ENCODE data around the gene ARHGAP44.

ARHGAP44 gene

DNA sequence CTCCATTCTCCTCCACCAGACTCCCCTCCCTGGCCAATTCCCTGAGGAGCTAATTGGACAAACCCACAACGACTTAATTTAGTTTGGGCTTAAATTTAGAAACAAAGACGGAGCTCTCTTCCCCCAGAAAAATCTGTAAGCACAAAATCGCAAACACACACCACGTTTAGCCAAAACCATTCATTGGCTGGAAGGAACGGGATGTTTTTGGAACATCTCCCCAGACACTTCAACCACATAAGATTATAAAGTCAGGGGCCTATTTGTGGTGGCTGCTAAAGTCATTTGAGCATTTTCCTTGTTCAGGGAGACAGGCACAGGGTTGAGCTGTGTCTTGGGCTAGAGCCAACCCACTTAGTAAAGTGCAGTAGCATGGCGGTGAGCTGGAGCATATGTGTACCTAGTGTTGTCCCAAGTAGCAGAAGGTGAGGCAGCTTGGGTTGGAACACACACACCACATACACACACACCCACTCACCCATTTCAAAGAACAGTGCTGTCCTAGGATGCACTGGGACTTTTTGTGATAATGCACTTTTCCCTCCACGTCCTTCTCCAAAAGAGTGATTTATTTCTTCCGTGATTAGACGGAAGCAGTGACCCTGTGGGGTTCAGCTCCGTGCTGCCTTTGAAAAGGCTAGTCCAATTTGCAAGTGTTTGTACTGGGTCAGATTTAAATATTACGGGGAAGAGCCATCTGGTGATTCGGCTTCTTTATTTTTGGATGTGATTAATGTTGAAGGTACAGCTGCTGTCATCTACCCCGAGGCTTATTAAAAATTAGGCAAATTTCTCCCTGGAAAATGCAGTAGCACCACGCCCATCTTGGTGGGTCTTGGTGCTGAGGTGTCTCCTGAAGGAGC lies 196.4 kb downstream of the ARHGAP44 start:
- no peak overlapping the region for H3K4me3 ChIP-seq (replicated peaks; ENCODE audit: insufficient read depth, low read length)
- DNase-seq (ENCODE audit: low read depth in 1 of 2, low spot score in 1 of 2): no peak
- no peaks in the 10 kb centered on the region for H3K27me3 ChIP-seq (ENCODE audit: insufficient read depth, poor library complexity, severe bottlenecking)
- TF ChIP-seq, protein P1, sequence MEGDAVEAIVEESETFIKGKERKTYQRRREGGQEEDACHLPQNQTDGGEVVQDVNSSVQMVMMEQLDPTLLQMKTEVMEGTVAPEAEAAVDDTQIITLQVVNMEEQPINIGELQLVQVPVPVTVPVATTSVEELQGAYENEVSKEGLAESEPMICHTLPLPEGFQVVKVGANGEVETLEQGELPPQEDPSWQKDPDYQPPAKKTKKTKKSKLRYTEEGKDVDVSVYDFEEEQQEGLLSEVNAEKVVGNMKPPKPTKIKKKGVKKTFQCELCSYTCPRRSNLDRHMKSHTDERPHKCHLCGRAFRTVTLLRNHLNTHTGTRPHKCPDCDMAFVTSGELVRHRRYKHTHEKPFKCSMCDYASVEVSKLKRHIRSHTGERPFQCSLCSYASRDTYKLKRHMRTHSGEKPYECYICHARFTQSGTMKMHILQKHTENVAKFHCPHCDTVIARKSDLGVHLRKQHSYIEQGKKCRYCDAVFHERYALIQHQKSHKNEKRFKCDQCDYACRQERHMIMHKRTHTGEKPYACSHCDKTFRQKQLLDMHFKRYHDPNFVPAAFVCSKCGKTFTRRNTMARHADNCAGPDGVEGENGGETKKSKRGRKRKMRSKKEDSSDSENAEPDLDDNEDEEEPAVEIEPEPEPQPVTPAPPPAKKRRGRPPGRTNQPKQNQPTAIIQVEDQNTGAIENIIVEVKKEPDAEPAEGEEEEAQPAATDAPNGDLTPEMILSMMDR (IDR thresholded peaks at IDR 0.05; ENCODE audit: insufficient read depth, low read length): no peak
- no peak for TF ChIP-seq POLR2AphosphoS5 (IDR thresholded peaks at IDR 0.05; ENCODE audit: low read depth)
- TF ChIP-seq SPI1 (IDR thresholded peaks at IDR 0.05; ENCODE audit: borderline replicate concordance, low read depth): no peak
- TF ChIP-seq, protein P2, sequence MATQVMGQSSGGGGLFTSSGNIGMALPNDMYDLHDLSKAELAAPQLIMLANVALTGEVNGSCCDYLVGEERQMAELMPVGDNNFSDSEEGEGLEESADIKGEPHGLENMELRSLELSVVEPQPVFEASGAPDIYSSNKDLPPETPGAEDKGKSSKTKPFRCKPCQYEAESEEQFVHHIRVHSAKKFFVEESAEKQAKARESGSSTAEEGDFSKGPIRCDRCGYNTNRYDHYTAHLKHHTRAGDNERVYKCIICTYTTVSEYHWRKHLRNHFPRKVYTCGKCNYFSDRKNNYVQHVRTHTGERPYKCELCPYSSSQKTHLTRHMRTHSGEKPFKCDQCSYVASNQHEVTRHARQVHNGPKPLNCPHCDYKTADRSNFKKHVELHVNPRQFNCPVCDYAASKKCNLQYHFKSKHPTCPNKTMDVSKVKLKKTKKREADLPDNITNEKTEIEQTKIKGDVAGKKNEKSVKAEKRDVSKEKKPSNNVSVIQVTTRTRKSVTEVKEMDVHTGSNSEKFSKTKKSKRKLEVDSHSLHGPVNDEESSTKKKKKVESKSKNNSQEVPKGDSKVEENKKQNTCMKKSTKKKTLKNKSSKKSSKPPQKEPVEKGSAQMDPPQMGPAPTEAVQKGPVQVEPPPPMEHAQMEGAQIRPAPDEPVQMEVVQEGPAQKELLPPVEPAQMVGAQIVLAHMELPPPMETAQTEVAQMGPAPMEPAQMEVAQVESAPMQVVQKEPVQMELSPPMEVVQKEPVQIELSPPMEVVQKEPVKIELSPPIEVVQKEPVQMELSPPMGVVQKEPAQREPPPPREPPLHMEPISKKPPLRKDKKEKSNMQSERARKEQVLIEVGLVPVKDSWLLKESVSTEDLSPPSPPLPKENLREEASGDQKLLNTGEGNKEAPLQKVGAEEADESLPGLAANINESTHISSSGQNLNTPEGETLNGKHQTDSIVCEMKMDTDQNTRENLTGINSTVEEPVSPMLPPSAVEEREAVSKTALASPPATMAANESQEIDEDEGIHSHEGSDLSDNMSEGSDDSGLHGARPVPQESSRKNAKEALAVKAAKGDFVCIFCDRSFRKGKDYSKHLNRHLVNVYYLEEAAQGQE (IDR thresholded peaks at IDR 0.05; ENCODE audit: insufficient replicate concordance, low read depth): no peak
- TF ChIP-seq GABPA (IDR thresholded peaks at IDR 0.05; ENCODE audit: low read depth): no peak
- H3K27ac ChIP-seq (replicated peaks): no peak overlapping the region

DNA sequence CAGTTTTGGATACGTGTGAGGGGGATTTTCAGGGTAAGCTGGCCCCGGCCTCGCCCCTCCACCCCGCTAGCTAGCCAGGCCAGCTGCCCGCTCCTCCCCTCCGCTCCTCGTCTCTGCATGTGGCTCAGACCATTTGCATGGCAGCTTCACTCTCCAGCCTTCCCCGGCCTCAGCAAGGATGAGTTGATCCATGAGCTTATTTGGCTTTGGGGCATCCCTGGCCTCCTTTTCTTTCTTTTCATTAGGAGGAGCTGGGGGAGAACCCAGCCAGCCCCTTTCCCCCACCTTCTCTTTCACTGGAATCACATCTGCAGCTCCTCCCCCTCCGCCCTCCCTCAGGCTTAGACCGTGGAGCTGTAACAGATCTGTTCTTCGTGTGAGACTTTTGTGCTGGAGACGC lies 197.8 kb downstream of the ARHGAP44 start:
- no peak for TF ChIP-seq SPI1 (IDR thresholded peaks at IDR 0.05; ENCODE audit: borderline replicate concordance, low read depth)
- no peak for TF ChIP-seq POLR2AphosphoS5 (IDR thresholded peaks at IDR 0.05; ENCODE audit: low read depth)
- TF ChIP-seq, protein P1 (IDR thresholded peaks at IDR 0.05; ENCODE audit: insufficient read depth, low read length): no peak
- no peak for TF ChIP-seq GABPA (IDR thresholded peaks at IDR 0.05; ENCODE audit: low read depth)
- TF ChIP-seq, protein P2 (IDR thresholded peaks at IDR 0.05; ENCODE audit: insufficient replicate concordance, low read depth): no peak
- Histone ChIP-seq H3K27me3 (ENCODE audit: insufficient read depth, poor library complexity, severe bottlenecking) (no peaks in the 10 kb centered on the region), H3K27ac (replicated peaks) (no peak overlapping the region), H3K4me3 (replicated peaks; ENCODE audit: insufficient read depth, low read length) (no peak overlapping the region)
- no peak for DNase-seq (ENCODE audit: low read depth in 1 of 2, low spot score in 1 of 2)

DNA sequence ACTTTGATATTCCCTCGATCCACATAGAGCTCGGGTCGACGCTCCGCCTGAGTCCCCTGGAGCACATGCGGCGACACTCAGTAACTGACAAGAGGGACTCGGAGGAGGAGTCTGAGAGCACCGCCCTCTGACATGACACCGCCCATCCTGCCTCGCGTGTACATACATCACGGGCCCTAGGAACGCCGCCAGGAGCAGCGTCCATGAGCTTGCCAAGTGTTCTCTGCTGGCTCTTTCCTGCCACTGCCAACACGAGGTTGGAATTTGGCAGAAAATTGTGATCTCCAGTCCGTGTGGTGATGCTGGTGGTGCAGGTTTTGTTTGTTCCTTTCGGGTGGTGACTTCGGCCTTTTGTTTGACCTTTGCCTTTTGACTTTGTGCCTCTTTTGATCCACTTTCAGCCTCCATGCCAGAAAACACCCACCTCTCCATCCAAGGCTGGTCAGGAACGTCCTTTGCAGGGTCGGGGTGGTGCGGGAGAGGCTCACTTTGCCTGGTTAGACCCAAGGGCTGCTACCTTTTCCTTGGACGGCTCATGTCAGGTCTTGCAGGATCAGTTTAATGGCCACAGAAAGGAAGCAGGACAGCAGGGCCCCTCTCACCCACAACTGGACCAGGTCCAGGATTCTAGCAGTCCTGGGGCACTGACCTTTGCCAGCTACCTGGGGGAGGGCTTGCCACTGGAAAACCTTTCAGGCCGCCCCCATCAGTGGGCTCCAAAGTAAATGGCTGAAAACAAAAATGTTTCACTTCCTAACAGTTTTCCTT lies 200.9 kb downstream of the ARHGAP44 start:
- no peak overlapping the region for H3K27ac ChIP-seq (replicated peaks)
- H3K27me3 ChIP-seq (ENCODE audit: insufficient read depth, poor library complexity, severe bottlenecking): no peaks in the 10 kb centered on the region
- no peak overlapping the region for H3K4me3 ChIP-seq (replicated peaks; ENCODE audit: insufficient read depth, low read length)
- TF ChIP-seq, protein P1 (IDR thresholded peaks at IDR 0.05; ENCODE audit: insufficient read depth, low read length): no peak
- no peak for TF ChIP-seq SPI1 (IDR thresholded peaks at IDR 0.05; ENCODE audit: borderline replicate concordance, low read depth)
- TF ChIP-seq POLR2AphosphoS5 (IDR thresholded peaks at IDR 0.05; ENCODE audit: low read depth): no peak
- TF ChIP-seq, protein P2 (IDR thresholded peaks at IDR 0.05; ENCODE audit: insufficient replicate concordance, low read depth): no peak
- TF ChIP-seq GABPA (IDR thresholded peaks at IDR 0.05; ENCODE audit: low read depth): no peak
- DNase-seq (ENCODE audit: low read depth in 1 of 2, low spot score in 1 of 2): no peak
